HG03060 (cell line): ENCODE measurements around the gene FAM120A.
"Not testable (repeated sequence)": the region's sequence is repeated elsewhere in the genome, so short reads cannot be mapped to it uniquely, and the experiment has no call there.

Experiments used
- ATAC-seq: cut with Tn5 transposase; IDR thresholded peaks from one replicate; pipeline ENCODE4 v1.9.1; 2021; ENCODE audit warnings: low read depth, moderate number of reproducible peaks; ENCODE audit not compliant: unreplicated experiment

The FAM120A gene

GRCh38 chr9:93450945-93451815, at the start of gene FAM120A:
Gene FAM120A, plus strand, starts transcription at chr9:93451685. Its CDS starts 231 bp downstream, at chr9:93451916.
- no peak for ATAC-seq

- ATAC-seq = no peak
Observed at GRCh38 chr9:93406371-93406770, 45.1 kb upstream of the FAM120A start.

GRCh38 chr9:93413530-93413929, 38.0 kb upstream of the FAM120A start:
- ATAC-seq = no peak

- ATAC-seq = no peak
Observed at GRCh38 chr9:93415176-93415690, 36.3 kb upstream of the FAM120A start.

GRCh38 chr9:93416530-93417235, 34.8 kb upstream of the FAM120A start:
- no peak for ATAC-seq

GRCh38 chr9:93417538-93417937, 33.9 kb upstream of the FAM120A start:
- no peak for ATAC-seq

GRCh38 chr9:93419023-93419422, 32.5 kb upstream of the FAM120A start:
- no peak for ATAC-seq

GRCh38 chr9:93422977-93423616, 28.4 kb upstream of the FAM120A start:
- ATAC-seq = no peak

- ATAC-seq = no peak
Observed at GRCh38 chr9:93427655-93428379, 23.7 kb upstream of the FAM120A start.

- no peak for ATAC-seq
Observed at GRCh38 chr9:93431539-93432105, 19.9 kb upstream of the FAM120A start.

- no peak for ATAC-seq
Observed at GRCh38 chr9:93432964-93433363, 18.5 kb upstream of the FAM120A start.

GRCh38 chr9:93434056-93434455, 17.4 kb upstream of the FAM120A start:
- no peak for ATAC-seq

GRCh38 chr9:93435386-93435785, 16.1 kb upstream of the FAM120A start:
- ATAC-seq = no peak

GRCh38 chr9:93436218-93436617, 15.3 kb upstream of the FAM120A start:
- ATAC-seq = no peak

GRCh38 chr9:93436655-93437407, 14.7 kb upstream of the FAM120A start:
- ATAC-seq = no peak

GRCh38 chr9:93437996-93438395, 13.5 kb upstream of the FAM120A start:
- no peak for ATAC-seq

- ATAC-seq = not testable (repeated sequence)
Observed at GRCh38 chr9:93439301-93439700, 12.2 kb upstream of the FAM120A start.

GRCh38 chr9:93440896-93441580, 10.4 kb upstream of the FAM120A start:
- ATAC-seq = no peak

GRCh38 chr9:93446073-93446472, 5.4 kb upstream of the FAM120A start:
- ATAC-seq = no peak
